Prostate gland (tissue), 2 donors: ENCODE data around the gene UBN1.

ENCODE experiments used
- CTCF ChIP-seq, 4 experiments: fragments of 200-600 bp in 2 of 4; fragments of 450-650 bp in 2 of 4; sonication (generic) in 2 of 4; IDR thresholded peaks; 1 replicate in 3 of 4; 2 replicates in 1 of 4; pipeline ENCODE4 v1.5.1; 2016 to 2019; ENCODE audit warnings: antibody characterized with exemption in 4 of 4, mild to moderate bottlenecking in 2 of 4, moderate library complexity in 2 of 4
- POLR2A ChIP-seq: fragments of 450-650 bp; IDR thresholded peaks from one replicate; pipeline ENCODE4 v1.6.1; 2016; ENCODE audit warnings: antibody characterized with exemption, mild to moderate bottlenecking
- POLR2AphosphoS5 ChIP-seq: sonication (generic); formaldehyde crosslinking; IDR thresholded peaks from one replicate; pipeline ENCODE4 v1.6.1; 2017; ENCODE audit warnings: antibody characterized with exemption

- TF ChIP-seq POLR2A (no peak), CTCF (IDR thresholded peaks at IDR 0.05) (no peak), POLR2AphosphoS5 (no peak)
These were observed 62.5 kb downstream of the UBN1 start for GRCh38 chr16:4909825-4910224.
